ENCODE measurements around the gene ACAA1.

DNA sequence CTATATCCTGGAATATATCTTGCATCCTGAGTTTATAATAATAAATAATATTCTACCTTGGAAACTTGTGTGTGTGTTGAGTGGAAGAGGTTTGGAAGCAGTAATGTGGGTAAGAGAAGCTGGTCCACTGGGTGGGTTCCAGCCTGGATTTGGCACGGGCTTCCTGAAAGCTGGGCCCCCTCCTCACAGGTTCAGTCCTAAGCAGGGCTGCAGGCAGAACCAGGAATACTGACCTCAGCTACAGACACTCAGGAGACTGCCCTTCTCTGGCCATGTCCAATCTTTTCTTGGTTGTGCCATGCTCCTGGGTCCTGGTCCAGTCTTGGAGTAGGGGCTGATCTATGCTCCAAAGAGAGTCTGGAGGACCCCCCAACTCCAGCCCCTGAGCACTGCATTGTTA lies 6.0 kb upstream of the ACAA1 start:
- TF ChIP-seq, protein P1, sequence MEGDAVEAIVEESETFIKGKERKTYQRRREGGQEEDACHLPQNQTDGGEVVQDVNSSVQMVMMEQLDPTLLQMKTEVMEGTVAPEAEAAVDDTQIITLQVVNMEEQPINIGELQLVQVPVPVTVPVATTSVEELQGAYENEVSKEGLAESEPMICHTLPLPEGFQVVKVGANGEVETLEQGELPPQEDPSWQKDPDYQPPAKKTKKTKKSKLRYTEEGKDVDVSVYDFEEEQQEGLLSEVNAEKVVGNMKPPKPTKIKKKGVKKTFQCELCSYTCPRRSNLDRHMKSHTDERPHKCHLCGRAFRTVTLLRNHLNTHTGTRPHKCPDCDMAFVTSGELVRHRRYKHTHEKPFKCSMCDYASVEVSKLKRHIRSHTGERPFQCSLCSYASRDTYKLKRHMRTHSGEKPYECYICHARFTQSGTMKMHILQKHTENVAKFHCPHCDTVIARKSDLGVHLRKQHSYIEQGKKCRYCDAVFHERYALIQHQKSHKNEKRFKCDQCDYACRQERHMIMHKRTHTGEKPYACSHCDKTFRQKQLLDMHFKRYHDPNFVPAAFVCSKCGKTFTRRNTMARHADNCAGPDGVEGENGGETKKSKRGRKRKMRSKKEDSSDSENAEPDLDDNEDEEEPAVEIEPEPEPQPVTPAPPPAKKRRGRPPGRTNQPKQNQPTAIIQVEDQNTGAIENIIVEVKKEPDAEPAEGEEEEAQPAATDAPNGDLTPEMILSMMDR (conservative IDR thresholded peaks at IDR 0.05) = no peak
- no peak for TF ChIP-seq EZH2 (IDR thresholded peaks at IDR 0.05; ENCODE audit: low read depth)
